Vagina (tissue), 2 donors: ENCODE data around the gene ENOX1. TPM values are rescaled to one million over a fixed set of nuclear protein-coding genes. Genes with fewer than 3 reads are reported as not detected.

Experiments
- DNase-seq, 2 donors: peaks; one replicate each; pipeline ENCODE4 v3.0.0-alpha.2; 2017; ENCODE audit errors: extremely low spot score in 2 of 2
- H3K27ac ChIP-seq: fragments of 200-600 bp; sonication (generic); one replicate; pipeline ENCODE4 v1.5.1; 2019
- H3K27me3 ChIP-seq: fragments of 200-600 bp; sonication (generic); one replicate; pipeline ENCODE4 v1.5.1; 2019
- H3K36me3 ChIP-seq, 2 donors: fragments of 200-600 bp; sonication (generic); one replicate each; pipeline ENCODE4 v1.5.1; 2017 to 2019
- H3K4me1 ChIP-seq: fragments of 200-600 bp; sonication (generic); one replicate; pipeline ENCODE4 v1.5.1; 2019
- H3K4me3 ChIP-seq, 2 donors: fragments of 200-600 bp; sonication (generic); 1 replicate in 1 of 2; 2 replicates in 1 of 2; pipeline ENCODE4 v1.5.1; 2016 to 2019
- H3K9me3 ChIP-seq: fragments of 200-600 bp; sonication (generic); one replicate; pipeline ENCODE4 v1.5.1; 2019
- CTCF ChIP-seq, 3 experiments: fragments of 450-650 bp in 2 of 3; fragments of 200-600 bp in 1 of 3; sonication (generic) in 1 of 3; IDR thresholded peaks; one replicate each; pipeline ENCODE4 v1.5.1; 2017 to 2019; ENCODE audit warnings: antibody characterized with exemption in 3 of 3, mild to moderate bottlenecking in 2 of 3, moderate library complexity in 2 of 3
- POLR2A ChIP-seq, 2 donors: fragments of 450-650 bp; IDR thresholded peaks; one replicate each; pipeline ENCODE4 v1.6.1; 2017; ENCODE audit warnings: antibody characterized with exemption in 2 of 2, mild to moderate bottlenecking in 2 of 2, moderate library complexity in 2 of 2
- POLR2AphosphoS5 ChIP-seq, 2 donors: sonication (generic); formaldehyde crosslinking; IDR thresholded peaks; one replicate each; pipeline ENCODE4 v1.9.0; 2017; ENCODE audit warnings: antibody characterized with exemption in 2 of 2, mild to moderate bottlenecking in 2 of 2, low read depth in 1 of 2; ENCODE audit not compliant: insufficient read depth in 1 of 2
- intact Hi-C: fragments of 100-400 bp; cut with DNase I; formaldehyde crosslinking; loops from one replicate; pipeline ENCODE4 v1.15.1; 2023
- total RNA-seq: library from RNA; depleted of rRNA; stranded (reverse); fragments of >200 nt; gene quantifications from one replicate; pipeline ENCODE4 v1.2.3, GENCODE V29; 2016

The ENOX1 gene
- total RNA-seq, 1 donor from 2014 or later, result 2.7 TPM

GRCh38 chr13:43326100-43326499, 460.7 kb downstream of the ENOX1 start:
- no peak for DNase-seq
- TF ChIP-seq CTCF (IDR thresholded peaks at IDR 0.05) (no peak), POLR2AphosphoS5 (IDR thresholded peaks at IDR 0.05; ENCODE audit: insufficient read depth in 1 of 2, low read depth in 1 of 2) (no peak), POLR2A (IDR thresholded peaks at IDR 0.05) (no peak)
- Histone ChIP-seq H3K4me3 (no peak overlapping the region), H3K27ac (no peak overlapping the region), H3K4me1 (no peaks in the 10 kb centered on the region), H3K27me3 (no peaks in the 10 kb centered on the region), H3K36me3 (no peaks in the 10 kb centered on the region), H3K9me3 (no peaks in the 10 kb centered on the region)
- intact Hi-C loops, result no loop called here

- no peak overlapping the region for H3K27ac ChIP-seq
- H3K4me3 ChIP-seq, result no peak overlapping the region
- H3K36me3 ChIP-seq, result no peaks in the 10 kb centered on the region
- no peaks in the 10 kb centered on the region for H3K27me3 ChIP-seq
- no peaks in the 10 kb centered on the region for H3K9me3 ChIP-seq
- no peaks in the 10 kb centered on the region for H3K4me1 ChIP-seq
- intact Hi-C loops, result no loop called here
- no peak for DNase-seq
- TF ChIP-seq CTCF (IDR thresholded peaks at IDR 0.05) (no peak), POLR2A (IDR thresholded peaks at IDR 0.05) (no peak), POLR2AphosphoS5 (IDR thresholded peaks at IDR 0.05; ENCODE audit: insufficient read depth in 1 of 2, low read depth in 1 of 2) (no peak)
Observed at GRCh38 chr13:43325636-43326035, 461.1 kb downstream of the ENOX1 start.

- no peaks in the 10 kb centered on the region for H3K4me1 ChIP-seq
- no peak overlapping the region for H3K27ac ChIP-seq
- TF ChIP-seq CTCF (IDR thresholded peaks at IDR 0.05) (no peak), POLR2AphosphoS5 (IDR thresholded peaks at IDR 0.05; ENCODE audit: insufficient read depth in 1 of 2, low read depth in 1 of 2) (no peak), POLR2A (IDR thresholded peaks at IDR 0.05) (no peak)
- no peak for DNase-seq
- H3K9me3 ChIP-seq, result no peaks in the 10 kb centered on the region
- no peak overlapping the region for H3K4me3 ChIP-seq
- no peaks in the 10 kb centered on the region for H3K27me3 ChIP-seq
- intact Hi-C loops, result loop anchor here (1.0 kb wide), 1 partner anchor 19 kb away; no protein-coding TSS in a partner anchor
- H3K36me3 ChIP-seq, result no peaks in the 10 kb centered on the region
Observed at GRCh38 chr13:43324129-43324528, 462.6 kb downstream of the ENOX1 start.

GRCh38 chr13:43319617-43320444, 466.9 kb downstream of the ENOX1 start:
- Histone ChIP-seq H3K27ac (no peak overlapping the region), H3K4me1 (peaks cover 12% of the 10 kb centered on the region), H3K27me3 (no peaks in the 10 kb centered on the region), H3K4me3 (no peak overlapping the region), H3K36me3 (no peaks in the 10 kb centered on the region), H3K9me3 (no peaks in the 10 kb centered on the region)
- intact Hi-C loops, result no loop called here
- TF ChIP-seq CTCF (IDR thresholded peaks at IDR 0.05), result no peak
- no peak for TF ChIP-seq POLR2AphosphoS5 (IDR thresholded peaks at IDR 0.05; ENCODE audit: insufficient read depth in 1 of 2, low read depth in 1 of 2)
- no peak for TF ChIP-seq POLR2A (IDR thresholded peaks at IDR 0.05)
- DNase-seq, result no peak

GRCh38 chr13:43316946-43317353, 469.8 kb downstream of the ENOX1 start:
- H3K36me3 ChIP-seq, result no peaks in the 10 kb centered on the region
- H3K27me3 ChIP-seq, result no peaks in the 10 kb centered on the region
- DNase-seq, result no peak
- H3K4me3 ChIP-seq, result peak overlapping the region in 1 of 2 donors; percentile 10
- TF ChIP-seq CTCF (IDR thresholded peaks at IDR 0.05) (no peak), POLR2AphosphoS5 (IDR thresholded peaks at IDR 0.05; ENCODE audit: insufficient read depth in 1 of 2, low read depth in 1 of 2) (no peak), POLR2A (IDR thresholded peaks at IDR 0.05) (no peak)
- intact Hi-C loops, result no loop called here
- no peaks in the 10 kb centered on the region for H3K9me3 ChIP-seq
- H3K4me1 ChIP-seq, result peaks cover 12% of the 10 kb centered on the region
- H3K27ac ChIP-seq, result peak overlapping the region; percentile 43
